OCI-LY1 (cell line): Measurements from ENCODE around the gene TECTB.

Source experiments
- H2AFZ ChIP-seq: fragments of 200-600 bp; sonication (generic), shearing (Covaris generic); 2 replicates; pipeline ENCODE4 v1.6.0; 2014; ENCODE audit warnings: antibody characterized with exemption, mild to moderate bottlenecking, low read length
- H3F3A ChIP-seq: fragments of 200-600 bp; sonication (generic), shearing (Covaris generic); 2 replicates; pipeline ENCODE4 v1.6.0; 2014; ENCODE audit warnings: mild to moderate bottlenecking, antibody characterized with exemption, low read length, moderate library complexity; ENCODE audit not compliant: insufficient read depth
- H3K27ac ChIP-seq: fragments of 200-600 bp; sonication (generic); 2 replicates; pipeline ENCODE4 v1.5.1; 2014; ENCODE audit warnings: low read length, mixed run types, mild to moderate bottlenecking, low read depth; ENCODE audit not compliant: poor library complexity, severe bottlenecking
- H3K27me3 ChIP-seq: fragments of 200-600 bp; sonication (generic); 2 replicates; pipeline ENCODE4 v1.6.0; 2014; ENCODE audit warnings: antibody characterized with exemption, mild to moderate bottlenecking, low read length, moderate library complexity; ENCODE audit not compliant: insufficient read depth
- H3K36me3 ChIP-seq: fragments of 200-600 bp; sonication (generic); 2 replicates; pipeline ENCODE4 v1.6.1; 2014; ENCODE audit warnings: mild to moderate bottlenecking, antibody characterized with exemption, low read length, moderate library complexity, mixed read lengths; ENCODE audit not compliant: insufficient read depth
- H3K4me1 ChIP-seq: fragments of 200-600 bp; sonication (generic); 2 replicates; pipeline ENCODE4 v1.5.1; 2014; ENCODE audit warnings: mild to moderate bottlenecking, low read length, moderate library complexity; ENCODE audit not compliant: insufficient read depth, severe bottlenecking
- H3K4me2 ChIP-seq: fragments of 200-600 bp; sonication (generic), shearing (Covaris generic); 2 replicates; pipeline ENCODE4 v1.6.1; 2014; ENCODE audit warnings: low read length
- H3K4me3 ChIP-seq: fragments of 200-600 bp; sonication (generic); 2 replicates; pipeline ENCODE4 v1.5.1; 2014; ENCODE audit warnings: low read length, low read depth, mild to moderate bottlenecking, mixed read lengths; ENCODE audit not compliant: poor library complexity, severe bottlenecking
- H3K79me2 ChIP-seq: fragments of 200-600 bp; shearing (Covaris generic); 2 replicates; pipeline ENCODE4 v1.6.1; 2016; ENCODE audit warnings: mixed run types, low read length, mixed read lengths; ENCODE audit not compliant: insufficient read depth
- H3K9ac ChIP-seq: fragments of 200-600 bp; sonication (generic), shearing (Covaris generic); 2 replicates; pipeline ENCODE4 v1.6.1; 2014; ENCODE audit warnings: mild to moderate bottlenecking, low read length, mixed read lengths
- H3K9me2 ChIP-seq: fragments of 200-600 bp; sonication (generic), shearing (Covaris generic); 2 replicates; pipeline ENCODE4 v1.6.1; 2014; ENCODE audit warnings: low read depth, mild to moderate bottlenecking, low read length, mixed read lengths
- H3K9me3 ChIP-seq: fragments of 200-600 bp; shearing (Covaris generic); 2 replicates; pipeline ENCODE4 v1.6.1; 2014; ENCODE audit warnings: low read length, mixed read lengths
- H4K20me1 ChIP-seq: fragments of 200-600 bp; sonication (generic), shearing (Covaris generic); 2 replicates; pipeline ENCODE4 v1.6.0; 2016; ENCODE audit warnings: mild to moderate bottlenecking, low read length; ENCODE audit not compliant: insufficient read depth
- CTCF ChIP-seq: fragments of 200-600 bp; sonication (generic), shearing (Covaris generic); IDR thresholded peaks from 2 replicates; pipeline ENCODE4 v1.5.1; 2017; ENCODE audit warnings: mild to moderate bottlenecking, antibody characterized with exemption, low read length, moderate library complexity, mixed read lengths
- EZH2 ChIP-seq: fragments of 200-600 bp; sonication (generic), shearing (Covaris generic); IDR thresholded peaks from 2 replicates; pipeline ENCODE4 v1.8.0; 2017; ENCODE audit warnings: borderline replicate concordance, mixed run types, mild to moderate bottlenecking, antibody characterized with exemption, low read length, moderate library complexity, mixed read lengths

TECTB gene

DNA sequence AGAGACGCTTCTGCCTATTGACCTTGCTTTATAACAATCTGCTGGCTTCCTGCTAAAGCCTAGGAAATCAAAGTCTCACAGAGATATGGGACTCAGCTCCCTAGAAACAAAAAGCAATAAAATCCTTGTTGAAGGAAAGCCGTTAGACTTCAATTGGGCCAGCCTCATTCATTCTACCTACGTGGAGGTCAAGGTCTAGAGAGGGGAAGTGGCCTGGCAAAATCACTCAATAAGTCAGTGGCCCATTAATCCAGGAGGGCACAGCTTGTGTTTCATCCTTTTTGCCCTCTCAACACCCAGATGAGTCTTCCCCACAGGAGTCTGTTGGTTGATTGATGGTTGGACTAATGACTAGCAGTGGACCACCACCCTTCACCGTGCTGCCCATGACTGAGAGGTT lies 50.3 kb downstream of the TECTB start:
- Histone ChIP-seq H3K27me3 (peaks cover 6% of the 10 kb centered on the region; the same call in 1 of the 2 replicates), H3K4me1 (no peaks in the 10 kb centered on the region), H3K27ac (no peak overlapping the region), H3F3A (no peaks in the 10 kb centered on the region), H3K9me2 (no peaks in the 10 kb centered on the region), H3K4me3 (no peak overlapping the region), H3K36me3 (no peaks in the 10 kb centered on the region), H2AFZ (no peak overlapping the region), H3K9ac (no peak overlapping the region), H3K9me3 (no peaks in the 10 kb centered on the region), H3K4me2 (no peak overlapping the region), H3K79me2 (no peaks in the 10 kb centered on the region), H4K20me1 (no peaks in the 10 kb centered on the region)
- TF ChIP-seq EZH2: no peak
- no peak for TF ChIP-seq CTCF

GRCh38 chr10:112335111-112335867 lies 52.1 kb downstream of the TECTB start:
- H3K27me3 ChIP-seq: peaks cover 6% of the 10 kb centered on the region; the same call in 1 of the 2 replicates
- no peaks in the 10 kb centered on the region for H3K4me1 ChIP-seq
- no peaks in the 10 kb centered on the region for H3K9me3 ChIP-seq
- no peak overlapping the region for H3K4me2 ChIP-seq
- H3K9ac ChIP-seq: no peak overlapping the region
- no peak overlapping the region for H3K4me3 ChIP-seq
- H3K9me2 ChIP-seq: no peaks in the 10 kb centered on the region
- H3F3A ChIP-seq: no peaks in the 10 kb centered on the region
- no peaks in the 10 kb centered on the region for H4K20me1 ChIP-seq
- no peaks in the 10 kb centered on the region for H3K36me3 ChIP-seq
- H3K79me2 ChIP-seq: no peaks in the 10 kb centered on the region
- TF ChIP-seq EZH2: no peak
- TF ChIP-seq CTCF: no peak
- no peak overlapping the region for H2AFZ ChIP-seq
- no peak overlapping the region for H3K27ac ChIP-seq

- Histone ChIP-seq H3K36me3 (no peaks in the 10 kb centered on the region), H3K4me3 (no peak overlapping the region), H3K9me2 (no peaks in the 10 kb centered on the region), H3K4me1 (no peaks in the 10 kb centered on the region), H3K9ac (no peak overlapping the region), H3K9me3 (no peaks in the 10 kb centered on the region), H3K27me3 (peaks cover 6% of the 10 kb centered on the region; the same call in 1 of the 2 replicates), H3F3A (no peaks in the 10 kb centered on the region), H3K79me2 (no peaks in the 10 kb centered on the region), H3K27ac (no peak overlapping the region), H3K4me2 (no peak overlapping the region), H2AFZ (no peak overlapping the region), H4K20me1 (no peaks in the 10 kb centered on the region)
- TF ChIP-seq EZH2 (no peak), CTCF (no peak)
Observed at GRCh38 chr10:112335868-112336265, 52.7 kb downstream of the TECTB start.
